Endodermal cell (in vitro differentiated cells): ENCODE data around the gene PEAK3. TPM values are rescaled to one million over a fixed set of nuclear protein-coding genes. Genes with fewer than 3 reads are reported as not detected.

Experiments used
- DNase-seq: peaks from one replicate; pipeline ENCODE4 v3.0.0-alpha.2; 2017
- H3K27ac ChIP-seq: 2 replicates; pipeline ENCODE4 v1.5.1; 2013; ENCODE audit warnings: mild to moderate bottlenecking, low read depth, low read length, moderate library complexity
- H3K27me3 ChIP-seq: 2 replicates; pipeline ENCODE4 v1.6.1; 2013; ENCODE audit warnings: mild to moderate bottlenecking, low read length, moderate library complexity; ENCODE audit not compliant: insufficient read depth, control insufficient read depth, poor library complexity, severe bottlenecking
- H3K36me3 ChIP-seq: 2 replicates; pipeline ENCODE4 v1.7.0; 2013; ENCODE audit warnings: mild to moderate bottlenecking, low read length, moderate library complexity; ENCODE audit not compliant: control insufficient read depth, insufficient read depth
- H3K4me1 ChIP-seq: one replicate; pipeline ENCODE4 v1.7.0; 2013; ENCODE audit warnings: low read length; ENCODE audit not compliant: control insufficient read depth, insufficient read depth
- H3K4me3 ChIP-seq: 2 replicates; pipeline ENCODE4 v1.5.1; 2013; ENCODE audit warnings: mild to moderate bottlenecking, low read length, moderate library complexity
- H3K9ac ChIP-seq: 2 replicates; pipeline ENCODE4 v1.6.1; 2013; ENCODE audit warnings: mild to moderate bottlenecking, low read length, moderate library complexity; ENCODE audit not compliant: poor library complexity, severe bottlenecking; ENCODE audit errors: extremely low read depth
- H3K9me3 ChIP-seq: 2 replicates; pipeline ENCODE4 v1.6.1; 2013; ENCODE audit warnings: mild to moderate bottlenecking, low read length, moderate library complexity; ENCODE audit not compliant: control insufficient read depth
- H3K27ac Mint-ChIP-seq: 2 replicates; pipeline ENCODE4 v1.8.0; 2020; ENCODE audit warnings: mixed read lengths
- H3K27me3 Mint-ChIP-seq: 2 replicates; pipeline ENCODE4 v1.8.0; 2021; ENCODE audit warnings: mild to moderate bottlenecking, mixed read lengths; ENCODE audit not compliant: insufficient read depth
- H3K36me3 Mint-ChIP-seq: 2 replicates; pipeline ENCODE4 v1.8.0; 2020; ENCODE audit warnings: low read depth, mixed read lengths
- H3K4me1 Mint-ChIP-seq: 2 replicates; pipeline ENCODE4 v1.8.0; 2020; ENCODE audit warnings: mixed read lengths
- H3K4me3 Mint-ChIP-seq: 2 replicates; pipeline ENCODE4 v1.8.0; 2020; ENCODE audit warnings: mild to moderate bottlenecking, moderate library complexity, mixed read lengths
- H3K9me3 Mint-ChIP-seq: 2 replicates; pipeline ENCODE4 v1.8.0; 2020; ENCODE audit warnings: mild to moderate bottlenecking, mixed read lengths
- WGBS, 2 experiments: methylation state at CpG; one replicate each; pipeline versions ENCODE4 v1.1.5 to v1.1.7; 2013; ENCODE audit warnings: missing lambda C conversion rate in 2 of 2, mixed read lengths in 1 of 2; ENCODE audit not compliant: insufficient coverage in 1 of 2, insufficient read length in 1 of 2; 5-methylcytosine and 5-hydroxymethylcytosine counted together
- total RNA-seq, 2 donors: library from RNA; stranded (reverse); fragmentation: NEBNext Ultra II Directional in 1 of 2; extraction: Animal tissue kit (Norgen Biotek cat#: 25700) in 1 of 2; gene quantifications; 2 replicates in 1 of 2; 3 replicates in 1 of 2; pipeline ENCODE4 v1.2.1, GENCODE V29; 2021
- TF ChIP-seq, protein P1 (sequence below): fragments of 200-600 bp; sonication (generic); conservative IDR thresholded peaks from 2 replicates; pipeline ENCODE4 v1.5.0; 2021; ENCODE audit warnings: antibody characterized with exemption, mild to moderate bottlenecking

PEAK3 gene
- total RNA-seq, 2 donors from 2014 or later, result not detected

DNA sequence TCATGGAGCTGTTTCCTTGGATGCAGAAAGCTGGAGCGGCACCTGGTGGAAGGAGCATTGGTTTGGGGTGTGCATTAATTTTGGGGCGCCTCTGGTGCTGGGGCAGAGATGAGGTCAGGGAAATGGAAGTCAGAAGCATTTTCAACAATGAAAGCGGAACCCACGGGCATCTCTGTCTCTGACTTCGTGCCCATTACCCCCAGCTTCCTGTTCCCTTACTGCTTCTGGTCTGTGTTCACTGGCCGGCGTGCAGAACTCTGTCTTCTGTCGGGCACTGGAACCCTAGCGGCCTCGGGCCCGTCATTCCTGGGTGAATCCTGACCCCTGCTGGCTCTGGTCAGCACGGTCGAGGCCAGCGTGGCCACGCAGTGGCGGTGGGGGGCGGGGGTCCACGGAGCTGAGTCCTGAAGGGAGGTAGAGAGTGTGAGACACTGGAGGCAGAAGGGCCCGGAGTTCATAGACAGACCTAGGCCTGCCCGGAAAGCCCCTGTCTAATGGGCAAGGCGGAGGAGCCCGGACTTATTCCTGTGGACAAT lies 33.9 kb upstream of the PEAK3 start:
- TF ChIP-seq, protein P1, sequence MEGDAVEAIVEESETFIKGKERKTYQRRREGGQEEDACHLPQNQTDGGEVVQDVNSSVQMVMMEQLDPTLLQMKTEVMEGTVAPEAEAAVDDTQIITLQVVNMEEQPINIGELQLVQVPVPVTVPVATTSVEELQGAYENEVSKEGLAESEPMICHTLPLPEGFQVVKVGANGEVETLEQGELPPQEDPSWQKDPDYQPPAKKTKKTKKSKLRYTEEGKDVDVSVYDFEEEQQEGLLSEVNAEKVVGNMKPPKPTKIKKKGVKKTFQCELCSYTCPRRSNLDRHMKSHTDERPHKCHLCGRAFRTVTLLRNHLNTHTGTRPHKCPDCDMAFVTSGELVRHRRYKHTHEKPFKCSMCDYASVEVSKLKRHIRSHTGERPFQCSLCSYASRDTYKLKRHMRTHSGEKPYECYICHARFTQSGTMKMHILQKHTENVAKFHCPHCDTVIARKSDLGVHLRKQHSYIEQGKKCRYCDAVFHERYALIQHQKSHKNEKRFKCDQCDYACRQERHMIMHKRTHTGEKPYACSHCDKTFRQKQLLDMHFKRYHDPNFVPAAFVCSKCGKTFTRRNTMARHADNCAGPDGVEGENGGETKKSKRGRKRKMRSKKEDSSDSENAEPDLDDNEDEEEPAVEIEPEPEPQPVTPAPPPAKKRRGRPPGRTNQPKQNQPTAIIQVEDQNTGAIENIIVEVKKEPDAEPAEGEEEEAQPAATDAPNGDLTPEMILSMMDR, result peak; percentile 87
- 42 to 46% methylated on average over 14 to 22 of the region's 22 CpGs for WGBS, 2 experiments
- Mint-ChIP-seq H3K27me3 (peaks cover 25% of the 10 kb centered on the region), H3K36me3 (no peaks in the 10 kb centered on the region), H3K9me3 (peaks cover 14% of the 10 kb centered on the region), H3K4me1 (peaks cover 3% of the 10 kb centered on the region), H3K4me3 (no peak overlapping the region), H3K27ac (no peak overlapping the region)
- H3K4me1 ChIP-seq, result no peaks in the 10 kb centered on the region
- no peaks in the 10 kb centered on the region for H3K36me3 ChIP-seq
- no peak overlapping the region for H3K4me3 ChIP-seq
- H3K27ac ChIP-seq, result no peak overlapping the region
- peaks cover 15% of the 10 kb centered on the region for H3K9me3 ChIP-seq
- no peak overlapping the region for H3K9ac ChIP-seq
- H3K27me3 ChIP-seq, result no peaks in the 10 kb centered on the region
- DNase-seq, result peak; percentile 90

DNA sequence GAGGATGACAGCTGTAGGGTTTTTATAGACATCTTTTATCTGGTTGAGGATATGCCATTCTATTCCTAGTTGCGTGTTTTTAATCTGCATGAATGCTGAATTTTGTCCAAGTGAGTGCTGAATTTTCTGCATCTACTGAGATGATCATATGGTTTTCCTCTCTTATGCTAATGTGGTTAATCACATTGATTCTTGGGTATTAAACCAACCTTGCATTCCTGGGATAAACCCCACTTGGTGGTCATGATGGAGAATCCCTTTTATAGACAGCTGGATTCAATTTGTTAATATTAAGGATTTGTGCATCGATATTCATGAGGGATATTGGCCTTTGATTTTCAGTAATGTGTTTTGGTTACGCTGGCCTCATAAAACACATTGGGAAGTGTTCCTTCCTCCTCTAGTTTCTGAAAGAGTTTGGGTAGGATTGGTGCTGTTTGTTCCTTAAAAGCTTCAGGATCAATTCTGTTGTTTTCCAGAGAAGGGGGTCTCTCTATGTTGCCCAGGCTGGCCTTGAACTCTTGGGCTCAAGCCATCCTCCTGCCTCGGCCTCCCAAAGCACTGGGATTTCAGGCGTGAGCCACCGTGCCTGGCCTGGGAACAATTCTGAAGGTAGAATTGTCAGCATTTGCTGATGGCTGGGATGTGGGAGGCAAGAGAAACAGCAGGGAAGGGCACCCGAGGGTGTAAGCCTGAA lies 33.3 kb upstream of the PEAK3 start:
- no peak overlapping the region for H3K9ac ChIP-seq
- TF ChIP-seq, protein P1, result no peak
- 88 to 92% methylated on average over 5 to 7 of the region's 7 CpGs for WGBS, 2 experiments

GRCh38 chr19:2312820-2313501 lies 31.0 kb upstream of the PEAK3 start:
- Mint-ChIP-seq H3K4me1 (peaks cover 3% of the 10 kb centered on the region), H3K36me3 (no peaks in the 10 kb centered on the region), H3K4me3 (no peak overlapping the region), H3K27ac (no peak overlapping the region), H3K27me3 (peaks cover 48% of the 10 kb centered on the region), H3K9me3 (peaks cover 14% of the 10 kb centered on the region)
- TF ChIP-seq, protein P1, result peak; percentile 22
- no peak overlapping the region for H3K9ac ChIP-seq
- peaks cover 15% of the 10 kb centered on the region for H3K9me3 ChIP-seq
- no peak overlapping the region for H3K27ac ChIP-seq
- H3K36me3 ChIP-seq, result no peaks in the 10 kb centered on the region
- no peak overlapping the region for H3K4me3 ChIP-seq
- H3K4me1 ChIP-seq, result no peaks in the 10 kb centered on the region
- H3K27me3 ChIP-seq, result peaks cover 13% of the 10 kb centered on the region
- 65 to 71% methylated on average over 18 to 28 of the region's 28 CpGs for WGBS, 2 experiments
- DNase-seq, result no peak

More for the DNA sequence above, 33.3 kb upstream of the PEAK3 start:
- Mint-ChIP-seq H3K4me3 (no peak overlapping the region), H3K4me1 (peaks cover 3% of the 10 kb centered on the region), H3K27me3 (peaks cover 28% of the 10 kb centered on the region), H3K27ac (no peak overlapping the region), H3K36me3 (no peaks in the 10 kb centered on the region), H3K9me3 (peaks cover 14% of the 10 kb centered on the region)
- no peaks in the 10 kb centered on the region for H3K36me3 ChIP-seq
- peaks cover 15% of the 10 kb centered on the region for H3K9me3 ChIP-seq
- H3K4me3 ChIP-seq, result no peak overlapping the region
- DNase-seq, result no peak
- H3K27ac ChIP-seq, result no peak overlapping the region
- H3K4me1 ChIP-seq, result no peaks in the 10 kb centered on the region
- peaks cover 2% of the 10 kb centered on the region for H3K27me3 ChIP-seq
